Stimulated activated CD8-positive, alpha-beta memory T cell treated with anti-CD3 and anti-CD28 coated beads, Interleukin-7, amount 100 ng/mL, for 4 hours (primary cell): ENCODE results near the gene CCDC7.
"Not testable (repeated sequence)": the region's sequence is repeated elsewhere in the genome, so short reads cannot be mapped to it uniquely, and the experiment has no call there.

Experiments used
- DNase-seq, 2 donors: peaks; one replicate each; pipeline ENCODE4 v3.0.0-alpha.2; 2020; ENCODE audit warnings: low read depth in 2 of 2

Gene CCDC7

DNA sequence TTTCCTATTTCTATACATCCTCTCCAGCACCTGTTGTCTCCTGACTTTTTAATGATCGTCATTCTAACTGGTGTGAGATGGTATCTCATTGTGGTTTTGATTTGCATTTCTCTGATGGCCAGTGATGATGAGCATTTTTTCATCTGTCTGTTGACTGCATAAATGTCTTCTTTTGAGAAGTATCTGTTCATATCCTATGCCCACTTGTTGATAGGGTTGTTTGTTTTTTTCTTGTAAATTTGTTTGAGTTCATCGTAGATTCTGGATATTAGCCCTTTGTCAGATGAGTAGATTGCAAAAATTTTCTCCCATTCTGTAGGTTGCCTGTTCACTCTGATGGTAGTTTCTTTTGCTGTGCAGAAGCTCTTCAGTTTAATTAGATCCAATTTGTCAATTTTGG is 253.7 kb downstream of the CCDC7 start:
- DNase-seq = not testable (repeated sequence)

DNA sequence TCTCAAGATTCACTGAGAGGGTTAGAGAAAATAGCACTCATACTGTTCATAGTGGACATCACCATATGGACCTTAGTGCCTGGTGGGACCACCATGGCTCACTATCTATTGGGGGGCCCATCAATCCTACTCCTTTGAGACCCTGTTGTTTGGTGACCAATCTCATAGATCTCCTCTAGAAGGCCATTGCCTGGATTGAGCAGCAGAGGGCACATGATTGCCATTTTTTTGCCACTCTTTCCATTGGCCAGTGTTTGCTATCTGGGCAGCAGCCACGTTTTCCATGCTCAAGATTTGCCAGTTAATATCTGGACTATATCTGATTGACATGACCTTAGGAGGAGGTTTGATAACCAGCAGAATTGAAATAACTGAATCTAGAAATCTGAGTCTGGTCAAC is 267.6 kb downstream of the CCDC7 start:
- DNase-seq = no peak

DNA sequence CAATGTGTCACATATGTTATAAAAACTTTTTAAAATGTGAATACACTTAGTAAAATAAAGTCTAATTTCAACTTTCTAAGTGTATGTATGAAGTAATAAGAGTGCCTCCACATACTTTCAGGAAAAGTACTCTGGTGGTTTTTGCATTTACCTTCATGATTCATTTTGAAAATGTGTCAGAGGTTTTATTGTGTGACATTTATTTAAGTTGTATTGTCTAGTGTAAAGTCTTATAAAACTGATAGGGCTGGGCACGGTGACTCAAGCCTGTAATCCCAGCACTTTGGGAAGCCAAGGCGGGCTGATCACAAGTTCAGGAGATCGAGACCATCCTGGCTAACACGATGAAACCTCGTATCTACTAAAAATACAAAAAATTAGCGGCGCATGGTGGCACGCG is 285.6 kb downstream of the CCDC7 start:
- no peak for DNase-seq

DNA sequence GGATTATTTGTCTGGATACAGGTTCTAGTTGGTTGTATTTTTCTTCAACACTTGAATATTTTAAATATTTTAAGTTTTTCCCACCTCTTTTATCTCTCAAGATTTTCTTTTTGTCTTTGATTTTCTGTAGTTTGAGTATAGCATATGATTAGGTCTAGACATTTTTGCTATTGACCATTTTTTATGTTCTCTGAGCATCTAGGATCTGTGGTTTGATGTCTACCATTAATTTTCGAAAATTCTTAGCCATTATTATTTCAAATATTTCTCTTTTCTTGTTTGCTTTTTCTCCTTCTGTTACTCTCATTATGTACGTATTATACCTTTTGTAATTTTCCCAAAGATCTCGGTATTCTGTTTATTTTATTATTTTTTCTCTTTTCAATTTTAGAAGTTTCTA is 293.0 kb downstream of the CCDC7 start:
- no peak for DNase-seq

DNA sequence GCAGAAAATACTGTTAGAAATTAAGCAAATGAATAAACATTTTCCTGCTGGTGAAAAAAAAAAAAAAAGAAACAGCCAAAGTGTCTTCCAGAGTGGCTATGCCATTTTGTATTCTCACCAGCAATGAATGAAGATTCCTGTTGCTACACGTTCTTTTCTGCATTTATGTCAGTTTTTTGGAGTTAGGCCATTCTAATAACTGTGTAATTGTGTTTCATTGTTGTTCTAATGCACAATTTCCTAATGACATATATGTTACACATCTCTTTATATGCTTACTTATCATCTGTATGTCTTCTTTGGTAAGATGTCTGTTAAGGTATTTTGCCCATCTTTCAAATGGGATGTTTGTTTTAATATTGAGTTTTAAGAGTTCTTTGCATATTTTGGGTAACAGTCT is 298.4 kb downstream of the CCDC7 start:
- no peak for DNase-seq

DNA sequence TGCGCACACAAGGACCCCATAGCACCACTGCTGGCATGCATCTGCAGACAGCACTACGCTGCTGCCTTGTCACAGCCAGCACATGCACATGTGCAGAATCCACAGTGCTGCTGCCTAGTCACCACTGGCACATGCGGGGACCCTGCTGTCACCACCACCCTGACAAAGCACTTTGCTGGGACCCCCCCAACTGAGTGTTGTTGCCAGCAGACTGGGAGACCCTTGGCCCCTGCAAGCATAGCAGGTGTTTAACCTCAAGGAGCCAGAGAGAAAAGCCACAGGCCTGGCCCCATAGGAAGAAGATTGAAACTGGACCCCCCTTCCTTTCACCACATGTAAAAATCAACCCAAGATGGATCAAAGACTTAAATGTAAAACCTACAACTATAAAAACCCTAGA is 300.9 kb downstream of the CCDC7 start:
- DNase-seq = no peak

DNA sequence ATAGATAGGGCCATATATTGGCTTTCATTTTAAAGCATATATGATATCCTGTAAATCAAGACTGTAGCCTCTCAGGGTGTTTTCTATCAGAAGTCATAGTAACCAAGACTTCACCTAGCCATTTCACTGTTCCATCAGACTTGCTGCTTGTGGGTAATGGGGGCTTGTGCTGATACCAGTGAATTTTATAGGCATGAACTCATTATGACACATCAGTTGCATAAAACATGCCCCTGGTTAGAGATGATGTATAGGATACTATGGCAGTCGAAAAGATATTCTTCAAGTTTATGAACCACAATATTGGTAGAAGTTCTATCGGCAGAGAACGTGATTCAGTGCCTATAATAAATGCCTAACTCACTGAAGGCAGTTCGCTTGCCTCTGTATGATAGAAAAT is 305.6 kb downstream of the CCDC7 start:
- no peak for DNase-seq

DNA sequence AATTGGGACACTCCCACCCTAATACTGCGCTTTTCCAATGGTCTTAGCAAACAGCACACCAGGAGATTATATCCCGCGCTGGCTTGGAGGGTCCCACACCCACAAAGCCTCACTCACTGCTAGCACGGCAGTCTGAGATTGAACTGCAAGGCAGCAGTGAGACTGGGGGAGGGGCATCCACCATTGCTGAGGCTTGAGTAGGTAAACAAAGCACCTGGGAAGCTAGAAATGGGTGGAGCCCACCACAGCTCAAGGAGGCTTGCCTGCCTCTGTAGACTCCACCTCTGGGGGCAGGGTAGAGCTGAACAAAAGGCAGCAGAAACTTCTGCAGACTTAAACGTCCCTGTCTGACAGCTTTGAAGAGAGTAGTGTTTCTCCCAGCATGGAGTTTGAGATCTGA is 309.0 kb downstream of the CCDC7 start:
- DNase-seq = not testable (repeated sequence)

DNA sequence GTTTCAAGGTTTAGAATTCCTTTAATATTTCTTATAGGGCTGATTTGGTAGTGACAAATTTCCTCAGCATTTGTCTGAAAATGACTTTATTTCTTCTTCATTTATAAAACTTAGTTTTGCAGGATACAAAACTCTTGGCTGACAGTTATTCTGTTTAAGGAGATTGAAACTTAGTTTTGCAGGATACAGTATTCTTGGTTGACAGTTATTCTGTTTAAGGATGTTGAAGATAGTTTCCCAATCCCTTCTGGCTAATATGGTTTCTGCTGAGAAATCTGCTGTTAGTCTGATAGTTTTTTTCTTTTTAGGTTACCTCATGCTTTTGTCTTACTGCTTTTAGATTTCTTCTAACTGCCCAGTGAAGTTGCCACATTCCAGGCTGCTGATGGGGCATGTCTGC is 325.3 kb downstream of the CCDC7 start:
- DNase-seq = no peak

DNA sequence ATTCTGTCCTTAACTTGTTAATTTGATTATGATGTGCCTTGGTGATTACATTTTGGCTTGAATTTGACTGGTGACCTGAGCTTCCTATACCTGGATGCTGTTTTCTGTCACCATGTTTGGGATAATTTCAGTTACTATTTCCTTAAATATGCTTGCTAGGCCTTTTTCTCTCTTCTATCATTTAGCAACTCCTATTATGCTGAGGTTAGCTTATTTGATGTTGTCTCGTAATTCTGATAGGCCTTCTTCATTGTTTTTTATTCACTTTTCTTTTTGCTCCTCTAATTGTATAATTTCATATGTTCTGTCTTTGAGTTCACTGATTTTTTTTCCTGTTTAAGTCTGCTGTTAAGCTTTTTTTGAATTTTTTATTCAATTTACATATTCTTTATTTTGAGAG is 327.2 kb downstream of the CCDC7 start:
- DNase-seq = no peak

DNA sequence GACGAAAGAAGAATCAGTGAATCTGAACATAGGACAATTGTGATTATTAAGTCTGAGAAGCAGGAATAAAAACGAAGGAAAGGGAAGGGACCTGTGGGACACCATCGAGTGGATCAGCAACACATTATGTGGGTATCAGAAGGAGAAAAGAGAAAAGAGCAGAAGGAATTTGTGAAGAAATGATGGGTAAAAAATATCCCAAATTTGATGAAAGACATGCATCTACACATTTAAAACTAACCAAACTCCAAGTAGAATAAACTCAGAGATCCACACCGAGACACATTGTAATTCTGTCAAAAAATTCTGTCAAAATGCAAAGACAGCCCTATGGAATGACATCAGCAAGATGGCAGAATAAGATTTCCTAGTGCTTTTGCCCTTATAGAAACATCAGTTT is 341.0 kb downstream of the CCDC7 start:
- no peak for DNase-seq

DNA sequence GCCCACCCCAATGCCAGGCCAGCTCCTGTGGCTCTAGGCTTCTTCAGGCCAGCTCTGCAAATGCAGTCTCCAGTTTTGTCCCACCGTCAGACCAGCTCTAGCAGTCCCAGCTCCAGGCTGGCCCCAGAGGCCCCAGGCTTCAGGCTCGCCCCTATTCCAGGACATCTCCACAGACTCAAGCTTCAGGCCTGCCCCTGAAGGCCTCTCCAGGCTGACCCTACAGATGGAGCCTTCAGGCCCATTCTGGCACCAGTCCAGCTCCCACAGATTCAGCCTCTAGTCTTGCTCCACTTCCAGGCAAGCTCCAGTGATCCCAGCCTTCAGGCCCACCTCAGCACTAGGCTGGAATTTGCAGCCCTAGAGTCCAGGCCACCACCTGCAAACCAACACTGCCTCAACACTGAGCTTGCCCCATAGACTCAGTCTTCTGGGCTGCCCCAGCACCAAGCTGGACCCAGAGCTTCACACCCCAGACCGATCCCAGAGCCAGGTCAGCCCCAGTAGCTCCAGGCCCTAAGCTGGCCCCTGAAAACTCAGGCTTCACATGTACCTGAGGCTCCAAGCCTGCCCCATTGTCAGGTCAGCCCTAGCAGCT is 341.8 kb downstream of the CCDC7 start:
- DNase-seq = no peak

DNA sequence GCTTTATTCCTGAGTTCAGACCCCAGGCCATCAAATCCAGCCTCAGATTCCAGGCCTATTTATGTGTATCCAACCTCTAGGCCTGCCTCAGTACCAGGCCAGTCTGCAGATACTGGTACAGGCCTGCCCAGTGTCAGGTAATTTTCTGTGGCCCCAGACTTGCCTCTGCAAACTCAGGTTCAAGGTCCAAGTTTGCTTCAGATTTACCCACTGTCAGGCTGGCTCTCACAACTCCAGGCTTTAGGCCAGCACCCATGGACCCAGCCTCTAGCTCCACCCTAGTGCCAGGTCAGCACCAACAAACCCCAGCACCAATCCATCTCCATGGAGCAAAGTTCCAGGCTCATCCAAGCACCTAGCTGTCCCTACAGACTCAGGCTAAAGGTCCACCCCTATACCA is 342.4 kb downstream of the CCDC7 start:
- DNase-seq = no peak

DNA sequence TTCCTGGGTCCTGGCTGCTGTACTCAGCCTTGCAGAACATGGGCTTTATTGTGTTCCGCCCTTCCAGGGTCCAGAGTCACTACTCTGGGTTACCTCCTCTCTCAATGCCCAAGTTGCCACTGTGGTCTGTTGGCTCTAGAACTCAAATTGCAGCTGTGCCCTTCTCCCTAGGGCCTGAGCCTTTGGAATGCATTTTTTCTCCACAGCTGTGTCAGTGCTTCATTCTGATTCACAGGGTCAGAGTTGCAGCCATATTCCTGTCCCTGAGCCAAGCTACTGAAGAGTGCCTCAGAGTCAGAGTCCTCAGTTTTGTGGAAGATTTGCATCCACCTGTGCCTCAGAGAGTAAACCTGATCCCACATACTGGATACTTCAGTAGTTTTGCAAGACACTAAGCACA is 344.5 kb downstream of the CCDC7 start:
- no peak for DNase-seq

DNA sequence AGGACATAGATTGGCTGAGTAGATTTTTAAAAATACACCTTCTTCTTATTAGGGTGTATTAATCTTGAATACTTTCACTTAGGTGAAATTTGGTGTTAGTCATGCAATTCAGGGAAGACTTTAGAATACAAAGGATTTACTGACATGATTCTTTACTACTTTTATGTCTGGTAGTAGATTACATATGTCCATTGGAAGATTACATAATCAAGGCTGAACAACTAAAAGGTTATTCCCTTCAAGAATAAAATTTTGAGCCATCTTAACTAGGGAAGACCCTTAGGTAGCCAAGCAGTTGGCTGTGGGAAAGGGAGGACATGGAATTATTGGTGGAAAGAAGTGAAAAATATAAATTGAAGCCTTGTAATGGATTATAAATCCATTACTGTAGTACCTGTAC is 347.1 kb downstream of the CCDC7 start:
- DNase-seq = no peak

DNA sequence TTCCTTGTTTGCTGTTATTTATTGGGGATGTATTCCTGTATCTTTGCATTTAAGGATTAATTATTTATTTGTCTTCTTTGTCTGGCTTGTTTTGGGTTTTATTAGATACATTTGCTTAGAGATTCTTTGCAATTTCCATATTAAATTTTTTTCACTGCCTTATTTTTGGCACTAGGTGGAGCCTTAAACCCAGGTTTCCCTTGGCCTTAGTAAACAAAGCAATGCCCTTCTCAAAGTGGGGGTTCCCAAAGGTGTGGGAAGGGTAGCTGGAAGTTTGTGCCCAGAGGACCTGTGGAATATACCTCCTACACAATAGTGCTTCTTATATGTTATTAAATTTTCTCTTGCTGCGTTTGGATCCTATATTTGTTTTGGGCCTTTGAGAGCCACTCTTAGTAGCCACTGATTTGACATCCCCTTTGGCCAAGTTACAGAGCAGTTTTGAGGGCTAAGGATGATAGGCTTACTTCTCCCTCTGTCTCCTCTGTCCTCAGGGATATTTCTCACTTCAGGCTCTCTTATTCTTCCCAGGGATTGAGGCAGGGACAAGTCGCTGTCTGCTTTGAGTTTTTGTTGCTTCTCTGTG is 349.8 kb downstream of the CCDC7 start:
- no peak for DNase-seq

DNA sequence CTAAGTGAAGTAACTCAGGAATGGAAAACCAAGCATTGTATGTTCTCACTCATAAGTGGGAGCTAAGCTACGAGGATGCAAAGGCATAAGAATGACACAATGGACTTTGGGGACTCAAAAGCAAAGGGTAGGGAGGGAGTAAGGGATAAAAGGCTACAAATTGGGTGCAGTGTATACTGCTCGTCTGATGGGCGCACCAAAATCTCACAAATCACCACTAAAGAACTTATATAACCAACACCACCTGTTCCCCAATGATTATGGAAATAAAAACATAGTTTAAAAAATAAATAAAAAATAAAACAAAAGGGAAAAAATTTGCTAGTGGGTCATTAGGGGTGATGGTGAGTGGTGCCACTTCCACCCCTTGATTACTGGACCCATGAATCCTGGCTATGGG is 351.5 kb downstream of the CCDC7 start:
- DNase-seq = not testable (repeated sequence)

DNA sequence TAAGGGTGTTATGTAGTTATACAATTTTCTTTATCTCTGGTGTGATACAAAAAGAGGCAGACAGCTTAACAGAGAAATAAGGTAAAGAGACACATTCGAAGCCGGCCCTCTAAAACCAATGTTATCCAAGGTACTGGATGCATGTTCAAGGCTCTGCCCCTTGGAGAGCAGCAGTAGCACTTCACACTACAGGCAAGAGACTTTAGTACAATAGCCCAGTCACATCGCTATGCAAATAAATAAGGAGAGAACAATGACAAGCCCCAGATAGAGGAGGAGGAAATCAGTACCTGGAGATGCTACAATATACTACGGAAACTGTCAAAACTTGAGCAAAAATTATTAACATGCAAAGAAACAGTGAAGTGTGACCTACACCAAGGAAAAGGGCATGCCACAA is 401.0 kb downstream of the CCDC7 start:
- no peak for DNase-seq

DNA sequence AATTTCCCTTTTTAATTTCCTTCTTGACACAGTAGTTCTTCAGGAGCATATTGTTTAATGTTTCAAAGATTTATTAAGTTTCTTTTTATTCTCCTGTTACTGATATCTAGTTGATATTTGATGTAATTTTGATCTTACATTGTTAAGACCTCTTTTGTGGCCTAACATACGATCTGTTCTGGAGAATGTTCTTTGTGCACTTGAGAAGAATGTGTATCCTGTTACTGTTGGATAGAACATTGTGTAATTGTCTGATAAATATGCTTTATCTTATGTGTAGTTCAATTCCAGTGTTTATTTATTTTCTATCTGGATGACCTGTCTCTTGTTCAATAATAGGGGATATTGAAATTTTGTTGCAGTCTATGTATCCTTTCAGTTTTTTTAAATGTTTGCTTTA is 405.4 kb downstream of the CCDC7 start:
- no peak for DNase-seq

DNA sequence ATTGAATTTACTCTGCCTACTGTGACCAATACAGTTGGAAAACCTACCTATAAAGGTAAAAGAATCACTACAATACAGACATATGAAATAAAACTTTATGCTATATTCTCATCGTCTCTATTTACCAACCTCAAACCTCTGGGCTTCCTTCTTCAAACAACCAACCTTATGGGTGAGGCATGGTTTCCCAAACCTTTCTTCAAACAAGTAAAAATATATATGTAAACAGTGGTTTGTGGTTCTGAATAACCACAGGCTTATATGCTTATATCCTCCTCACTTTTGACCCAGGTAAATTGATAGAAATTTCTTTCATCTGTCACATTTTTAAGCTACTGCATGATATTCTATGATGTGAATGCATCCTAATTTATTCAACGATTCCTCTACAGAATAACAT is 408.5 kb downstream of the CCDC7 start:
- no peak for DNase-seq

DNA sequence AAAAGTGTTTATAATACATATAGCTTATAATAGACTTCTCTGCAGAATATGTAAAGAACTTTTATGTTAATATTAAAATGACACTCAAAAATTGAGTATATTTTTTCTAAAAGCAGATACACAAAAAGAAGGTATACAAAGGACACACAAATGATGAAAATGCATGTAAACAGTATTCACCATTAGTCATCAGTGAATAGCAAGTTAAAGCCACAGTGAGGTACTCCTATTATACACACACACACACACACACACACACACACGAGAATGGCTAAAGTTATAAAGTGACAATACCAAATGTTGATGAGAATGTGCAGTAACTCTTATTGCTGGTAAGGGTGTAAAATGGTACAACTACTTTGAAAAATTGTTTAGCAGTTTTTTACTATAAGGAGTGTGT is 419.2 kb downstream of the CCDC7 start:
- no peak for DNase-seq

DNA sequence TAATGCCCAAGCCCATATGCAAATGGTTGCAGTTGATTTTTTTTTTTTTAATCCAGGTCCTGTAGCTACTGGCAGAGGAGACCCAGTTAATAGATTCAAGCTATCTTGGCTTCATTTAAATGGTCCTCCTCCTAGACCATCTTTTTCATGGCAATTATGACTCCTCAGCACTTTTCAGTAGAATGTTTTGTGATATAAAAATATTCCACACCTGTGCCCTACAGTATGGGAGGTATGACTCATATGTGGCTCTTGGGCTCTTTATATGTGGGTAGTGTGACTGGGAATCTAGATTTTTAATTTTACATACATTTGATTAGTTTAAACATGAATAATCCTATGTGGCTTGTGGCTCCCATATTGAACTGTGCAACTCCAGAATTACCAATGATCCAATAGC is 432.0 kb downstream of the CCDC7 start:
- no peak for DNase-seq

DNA sequence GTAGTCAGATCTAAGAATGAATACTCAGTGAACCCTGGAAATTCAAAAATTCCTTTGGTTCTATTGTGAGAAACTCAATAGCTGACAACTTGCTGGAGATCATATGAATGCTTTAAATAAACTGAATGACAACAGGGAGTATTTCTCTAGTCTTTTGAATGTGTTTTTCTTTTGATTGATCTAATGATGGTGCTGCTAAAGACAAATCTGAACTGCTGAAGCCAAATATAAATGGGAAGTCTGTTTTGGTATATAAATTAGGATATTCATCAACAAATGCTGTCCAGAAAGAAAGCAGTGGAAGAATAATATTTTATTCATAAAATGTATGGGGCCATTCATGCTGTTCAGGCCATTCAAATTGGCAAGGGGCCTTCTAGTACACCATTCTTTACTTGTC is 432.7 kb downstream of the CCDC7 start:
- DNase-seq = no peak

DNA sequence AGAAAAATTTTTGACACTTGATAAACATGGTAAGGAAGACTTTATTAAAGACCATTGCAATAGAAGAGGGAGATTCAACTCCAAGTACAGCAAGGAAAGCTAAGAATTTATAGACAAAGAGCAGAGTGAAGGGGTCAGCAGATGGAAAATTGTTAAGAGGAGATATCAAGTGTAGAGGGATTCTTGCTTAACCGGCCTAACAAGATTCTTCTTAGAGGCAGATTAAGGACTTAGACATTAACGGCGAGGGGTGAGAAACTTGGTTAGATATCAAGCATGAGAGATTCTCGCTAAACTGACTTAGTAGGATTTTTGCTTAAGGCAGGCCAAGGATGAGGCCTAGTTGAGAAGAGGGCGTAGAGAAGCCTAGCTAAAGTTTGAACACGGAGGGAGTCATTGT is 436.1 kb downstream of the CCDC7 start:
- no peak for DNase-seq
